H9 (cell line): ENCODE data around the gene FBXO27. TPM values are rescaled to one million over a fixed set of nuclear protein-coding genes. Genes with fewer than 3 reads are reported as not detected.

Experiments
- DNase-seq: peaks from one replicate; pipeline ENCODE4 v3.0.0-alpha.2; 2017
- H2AFZ ChIP-seq: one replicate; pipeline ENCODE4 v1.6.1; 2013; ENCODE audit warnings: mild to moderate bottlenecking, low read length, control low read depth, moderate library complexity
- H2AK5ac ChIP-seq: 2 replicates; pipeline ENCODE4 v1.6.1; 2013; ENCODE audit warnings: low read length, control low read depth, mixed read lengths; ENCODE audit not compliant: insufficient read length
- H2BK120ac ChIP-seq: one replicate; pipeline ENCODE4 v1.6.1; 2013; ENCODE audit warnings: low read depth, mild to moderate bottlenecking, low read length, control low read depth, inconsistent platforms; ENCODE audit not compliant: poor library complexity, severe bottlenecking
- H2BK12ac ChIP-seq: 2 replicates; pipeline ENCODE4 v1.6.1; 2013; ENCODE audit warnings: low read length, control low read depth, mixed read lengths, low read depth; ENCODE audit not compliant: insufficient read length
- H2BK15ac ChIP-seq: 2 replicates; pipeline ENCODE4 v1.6.1; 2013; ENCODE audit warnings: low read depth, low read length, control low read depth
- H2BK20ac ChIP-seq: one replicate; pipeline ENCODE4 v1.6.1; 2013; ENCODE audit warnings: low read depth, mild to moderate bottlenecking, low read length, control low read depth, inconsistent platforms; ENCODE audit not compliant: poor library complexity, severe bottlenecking
- H2BK5ac ChIP-seq: 2 replicates; pipeline ENCODE4 v1.6.1; 2013; ENCODE audit warnings: low read length, control low read depth, mixed read lengths; ENCODE audit not compliant: insufficient read length
- H3K14ac ChIP-seq: 2 replicates; pipeline ENCODE4 v1.6.1; 2013; ENCODE audit warnings: low read length, control low read depth; ENCODE audit not compliant: insufficient read depth
- H3K18ac ChIP-seq: 2 replicates; pipeline ENCODE4 v1.6.1; 2013; ENCODE audit warnings: low read depth, mild to moderate bottlenecking, mixed read lengths, low read length, control low read depth; ENCODE audit not compliant: insufficient read length
- H3K23ac ChIP-seq: 2 replicates; pipeline ENCODE4 v1.6.1; 2013; ENCODE audit warnings: low read length, control low read depth, mixed read lengths, low read depth; ENCODE audit not compliant: insufficient read length
- H3K23me2 ChIP-seq: 2 replicates; pipeline ENCODE4 v1.6.1; 2013; ENCODE audit warnings: low read depth, mild to moderate bottlenecking, mixed read lengths, low read length, control low read depth; ENCODE audit not compliant: insufficient read length, poor library complexity, severe bottlenecking
- H3K27ac ChIP-seq: 2 replicates; pipeline ENCODE4 v1.5.1; 2013; ENCODE audit warnings: low read length, control low read depth, mixed read lengths, low read depth; ENCODE audit not compliant: insufficient read length
- H3K27me3 ChIP-seq: 2 replicates; pipeline ENCODE4 v1.6.1; 2013; ENCODE audit warnings: low read length, control low read depth, inconsistent platforms; ENCODE audit not compliant: insufficient read depth
- H3K4ac ChIP-seq: 2 replicates; pipeline ENCODE4 v1.6.1; 2013; ENCODE audit warnings: low read depth, mild to moderate bottlenecking, control low read depth, inconsistent platforms, low read length, moderate library complexity
- H3K4me1 ChIP-seq: 2 replicates; pipeline ENCODE4 v1.6.1; 2013; ENCODE audit warnings: low read length, control low read depth, inconsistent platforms; ENCODE audit not compliant: insufficient read depth
- H3K4me2 ChIP-seq: 2 replicates; pipeline ENCODE4 v1.6.1; 2013; ENCODE audit warnings: low read length, control low read depth, mixed read lengths; ENCODE audit not compliant: insufficient read length, insufficient read depth
- H3K56ac ChIP-seq: 2 replicates; pipeline ENCODE4 v1.6.1; 2013; ENCODE audit warnings: low read depth, mild to moderate bottlenecking, mixed read lengths, low read length, control low read depth; ENCODE audit not compliant: insufficient read length
- H3K79me1 ChIP-seq: 2 replicates; pipeline ENCODE4 v1.6.1; 2013; ENCODE audit warnings: low read depth, mild to moderate bottlenecking, moderate library complexity, low read length, control low read depth, inconsistent platforms; ENCODE audit not compliant: insufficient read depth, poor library complexity, severe bottlenecking
- H3K79me2 ChIP-seq: 2 replicates; pipeline ENCODE4 v1.6.1; 2013; ENCODE audit warnings: low read length, control low read depth, inconsistent platforms; ENCODE audit not compliant: insufficient read depth
- H3K9ac ChIP-seq: 2 replicates; pipeline ENCODE4 v1.6.1; 2013; ENCODE audit warnings: low read length, control low read depth, mixed read lengths; ENCODE audit not compliant: insufficient read length; ENCODE audit errors: extremely low read depth
- H3K9me3 ChIP-seq: one replicate; pipeline ENCODE4 v1.6.1; 2013; ENCODE audit warnings: low read depth, low read length, inconsistent platforms; ENCODE audit not compliant: control insufficient read depth
- H3T11ph ChIP-seq: one replicate; pipeline ENCODE4 v1.6.1; 2013; ENCODE audit warnings: mild to moderate bottlenecking, low read length, control low read depth, inconsistent platforms
- H4K20me1 ChIP-seq: one replicate; pipeline ENCODE4 v1.6.1; 2013; ENCODE audit not compliant: control insufficient read depth, insufficient read length, insufficient read depth
- H4K5ac ChIP-seq: 2 replicates; pipeline ENCODE4 v1.6.1; 2013; ENCODE audit warnings: low read depth, mild to moderate bottlenecking, mixed read lengths, low read length, control low read depth; ENCODE audit not compliant: insufficient read length
- H4K8ac ChIP-seq: replicated peaks from 2 replicates; pipeline ENCODE4 v1.6.1; 2013; ENCODE audit warnings: low read length, control low read depth, mixed read lengths, low read depth; ENCODE audit not compliant: insufficient read length
- H4K91ac ChIP-seq: 2 replicates; pipeline ENCODE4 v1.6.1; 2013; ENCODE audit warnings: low read depth, mild to moderate bottlenecking, moderate library complexity, mixed read lengths, low read length, control low read depth; ENCODE audit not compliant: insufficient read length
- H3K27ac Mint-ChIP-seq, 3 experiments: 2 replicates in 2 of 3; 3 replicates in 1 of 3; pipeline ENCODE4 v1.8.0; 2020 to 2021; ENCODE audit warnings: mixed read lengths in 3 of 3, mild to moderate bottlenecking in 1 of 3, moderate library complexity in 1 of 3
- H3K27me3 Mint-ChIP-seq: 2 replicates; pipeline ENCODE4 v1.8.0; 2021; ENCODE audit warnings: low read depth, mild to moderate bottlenecking, moderate library complexity, mixed read lengths
- H3K36me3 Mint-ChIP-seq, 3 experiments: 2 replicates in 2 of 3; 3 replicates in 1 of 3; pipeline ENCODE4 v1.8.0; 2020 to 2021; ENCODE audit warnings: low read depth in 3 of 3, mixed read lengths in 3 of 3; ENCODE audit not compliant: insufficient read depth in 1 of 3
- H3K4me1 Mint-ChIP-seq, 2 experiments: 2 replicates each; pipeline ENCODE4 v1.8.0; 2020; ENCODE audit warnings: mixed read lengths in 2 of 2
- H3K4me3 Mint-ChIP-seq, 2 experiments: 2 replicates in 1 of 2; 3 replicates in 1 of 2; pipeline ENCODE4 v1.8.0; 2020 to 2021; ENCODE audit warnings: mild to moderate bottlenecking in 2 of 2, mixed read lengths in 2 of 2, moderate library complexity in 1 of 2
- H3K9me3 Mint-ChIP-seq, 2 experiments: 2 replicates in 1 of 2; 3 replicates in 1 of 2; pipeline ENCODE4 v1.8.0; 2020; ENCODE audit warnings: mild to moderate bottlenecking in 2 of 2, mixed read lengths in 2 of 2, moderate library complexity in 1 of 2
- WGBS: extraction: QIAGEN DNeasy Blood & Tissue Kit; methylation state at CpG from one replicate; pipeline ENCODE4 v1.1.7; 2013; ENCODE audit warnings: missing lambda C conversion rate, low lambda C conversion rate, mixed read lengths; ENCODE audit not compliant: insufficient read length; ENCODE audit errors: extremely low coverage; 5-methylcytosine and 5-hydroxymethylcytosine counted together
- total RNA-seq: library from RNA; stranded (reverse); gene quantifications from 2 replicates; pipeline ENCODE4 v1.2.1, GENCODE V29; 2021
- TF ChIP-seq, protein P1 (sequence below): fragments of 200-600 bp; sonication (generic); conservative IDR thresholded peaks from 3 replicates; pipeline ENCODE4 v1.8.0; 2021; ENCODE audit warnings: antibody characterized with exemption, mild to moderate bottlenecking

FBXO27 gene
- total RNA-seq, 1 experiment from 2014 or later, result 14.5 TPM

DNA sequence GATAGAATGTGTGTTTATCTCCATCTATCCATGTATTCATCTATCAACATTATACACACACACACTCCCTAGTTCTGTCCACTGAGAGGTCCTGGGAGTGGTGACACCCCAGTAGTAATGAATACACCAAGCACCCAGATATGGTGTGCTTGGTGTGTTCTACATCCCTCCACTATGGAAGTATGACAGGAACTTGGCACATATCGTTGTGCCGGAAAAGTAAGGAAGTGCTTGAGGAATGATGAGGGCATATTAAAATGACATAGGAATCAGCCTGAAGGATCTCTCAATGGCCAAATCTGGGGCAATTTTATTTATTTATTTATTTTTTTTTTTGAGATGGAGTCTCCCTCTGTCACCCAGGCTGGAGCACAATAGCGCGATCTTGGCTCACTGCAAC is 28.6 kb downstream of the FBXO27 start:
- Histone ChIP-seq H4K91ac (no peak overlapping the region), H3K14ac (no peak overlapping the region), H3K9me3 (no peaks in the 10 kb centered on the region), H4K20me1 (no peaks in the 10 kb centered on the region), H3T11ph (no peak overlapping the region), H3K27me3 (no peaks in the 10 kb centered on the region), H4K8ac (no peak overlapping the region), H3K56ac (no peak overlapping the region), H3K18ac (no peak overlapping the region), H2BK12ac (no peak overlapping the region), H2AK5ac (no peak overlapping the region), H3K23ac (no peak overlapping the region), H3K9ac (no peak overlapping the region), H3K4me1 (no peaks in the 10 kb centered on the region), H3K4ac (no peak overlapping the region), H2BK120ac (no peak overlapping the region), H2BK15ac (no peak overlapping the region), H2BK20ac (no peak overlapping the region), H3K27ac (no peak overlapping the region), H3K4me2 (no peak overlapping the region), H3K23me2 (no peaks in the 10 kb centered on the region), H2AFZ (no peak overlapping the region), H3K79me1 (no peaks in the 10 kb centered on the region), H4K5ac (no peak overlapping the region), H2BK5ac (no peak overlapping the region), H3K79me2 (no peaks in the 10 kb centered on the region; the same call in 1 of the 2 replicates)
- Mint-ChIP-seq H3K4me1 (peaks cover 4% of the 10 kb centered on the region in 2 experiments), H3K4me3 (no peak overlapping the region), H3K9me3 (no peaks in the 10 kb centered on the region; a peak in 1 of 5 replicates), H3K27me3 (peaks cover 2% of the 10 kb centered on the region), H3K36me3 (no peaks in the 10 kb centered on the region), H3K27ac (no peak overlapping the region)
- no CpG with 5 or more reads among the region's 4 CpGs for WGBS
- TF ChIP-seq, protein P1, sequence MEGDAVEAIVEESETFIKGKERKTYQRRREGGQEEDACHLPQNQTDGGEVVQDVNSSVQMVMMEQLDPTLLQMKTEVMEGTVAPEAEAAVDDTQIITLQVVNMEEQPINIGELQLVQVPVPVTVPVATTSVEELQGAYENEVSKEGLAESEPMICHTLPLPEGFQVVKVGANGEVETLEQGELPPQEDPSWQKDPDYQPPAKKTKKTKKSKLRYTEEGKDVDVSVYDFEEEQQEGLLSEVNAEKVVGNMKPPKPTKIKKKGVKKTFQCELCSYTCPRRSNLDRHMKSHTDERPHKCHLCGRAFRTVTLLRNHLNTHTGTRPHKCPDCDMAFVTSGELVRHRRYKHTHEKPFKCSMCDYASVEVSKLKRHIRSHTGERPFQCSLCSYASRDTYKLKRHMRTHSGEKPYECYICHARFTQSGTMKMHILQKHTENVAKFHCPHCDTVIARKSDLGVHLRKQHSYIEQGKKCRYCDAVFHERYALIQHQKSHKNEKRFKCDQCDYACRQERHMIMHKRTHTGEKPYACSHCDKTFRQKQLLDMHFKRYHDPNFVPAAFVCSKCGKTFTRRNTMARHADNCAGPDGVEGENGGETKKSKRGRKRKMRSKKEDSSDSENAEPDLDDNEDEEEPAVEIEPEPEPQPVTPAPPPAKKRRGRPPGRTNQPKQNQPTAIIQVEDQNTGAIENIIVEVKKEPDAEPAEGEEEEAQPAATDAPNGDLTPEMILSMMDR, result no peak
- DNase-seq, result no peak
